WERI-Rb-1 (cell line): ENCODE measurements around the gene TFIP11.

Source experiments
- DNase-seq: peaks from one replicate; pipeline ENCODE4 v3.0.0-alpha.2; 2020
- H3K27ac ChIP-seq: fragments of 250-450 bp; sonication (Bioruptor Pico); 2 replicates; pipeline ENCODE4 v1.5.1; 2020; ENCODE audit warnings: mild to moderate bottlenecking, moderate library complexity
- H3K27me3 ChIP-seq: fragments of 250-450 bp; sonication (Bioruptor Pico); 2 replicates; pipeline ENCODE4 v1.5.1; 2021; ENCODE audit warnings: mild to moderate bottlenecking, low read depth, moderate library complexity; ENCODE audit not compliant: insufficient read depth, severe bottlenecking
- H3K36me3 ChIP-seq: fragments of 250-450 bp; sonication (Bioruptor Pico); 2 replicates; pipeline ENCODE4 v1.5.1; 2020; ENCODE audit warnings: mild to moderate bottlenecking, moderate library complexity
- H3K4me3 ChIP-seq: 2 replicates; pipeline ENCODE4 v1.5.1; 2011; ENCODE audit warnings: low read depth, mild to moderate bottlenecking, control low read depth, low read length
- H3K9me3 ChIP-seq: fragments of 250-450 bp; sonication (Bioruptor Pico); 2 replicates; pipeline ENCODE4 v1.5.1; 2021; ENCODE audit warnings: mild to moderate bottlenecking, moderate library complexity; ENCODE audit not compliant: severe bottlenecking
- CTCF ChIP-seq: IDR thresholded peaks from 2 replicates; pipeline ENCODE4 v1.5.1; 2011; ENCODE audit warnings: low read depth, mild to moderate bottlenecking, control low read depth, inconsistent platforms, low read length

The TFIP11 gene

GRCh38 chr22:26522592-26522991 is 10.3 kb upstream of the TFIP11 start:
- H3K27me3 ChIP-seq: no peaks in the 10 kb centered on the region
- H3K4me3 ChIP-seq: no peak overlapping the region
- peaks cover 2% of the 10 kb centered on the region for H3K9me3 ChIP-seq
- no peaks in the 10 kb centered on the region; the same call in 1 of the 2 replicates for H3K36me3 ChIP-seq
- TF ChIP-seq CTCF: no peak
- H3K27ac ChIP-seq: no peak overlapping the region
- no peak for DNase-seq

GRCh38 chr22:26522012-26522411 is 9.7 kb upstream of the TFIP11 start:
- no peaks in the 10 kb centered on the region for H3K27me3 ChIP-seq
- H3K9me3 ChIP-seq: no peaks in the 10 kb centered on the region
- no peaks in the 10 kb centered on the region; the same call in 1 of the 2 replicates for H3K36me3 ChIP-seq
- H3K27ac ChIP-seq: no peak overlapping the region
- H3K4me3 ChIP-seq: no peak overlapping the region
- DNase-seq: no peak
- no peak for TF ChIP-seq CTCF

- TF ChIP-seq CTCF: no peak
- no peak for DNase-seq
- Histone ChIP-seq H3K27ac (no peak overlapping the region), H3K27me3 (no peaks in the 10 kb centered on the region), H3K4me3 (no peak overlapping the region), H3K36me3 (no peaks in the 10 kb centered on the region), H3K9me3 (no peaks in the 10 kb centered on the region)
These were observed 5.2 kb upstream of the TFIP11 start for GRCh38 chr22:26517429-26517828.

DNA sequence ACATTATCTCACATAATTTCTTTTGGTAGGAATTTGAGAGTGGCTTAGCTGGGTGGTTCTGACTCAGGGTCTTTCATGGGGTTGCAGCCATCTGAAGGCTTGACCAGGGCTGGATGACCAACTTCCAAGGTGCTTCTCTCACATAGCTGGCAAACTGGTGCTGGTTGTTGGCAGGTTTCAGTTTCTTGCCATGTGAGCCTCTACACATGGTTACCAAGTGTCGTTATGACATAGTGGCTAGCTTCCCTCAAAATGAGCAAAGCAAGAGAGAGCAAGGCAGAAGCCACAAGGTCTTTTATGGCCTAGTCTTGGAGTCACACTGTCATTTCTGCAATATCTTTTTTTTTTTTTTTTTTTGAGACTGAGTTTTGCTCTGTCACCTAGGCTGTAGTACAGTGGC is 4.2 kb upstream of the TFIP11 start:
- Histone ChIP-seq H3K4me3 (no peak overlapping the region), H3K27ac (no peak overlapping the region), H3K36me3 (no peaks in the 10 kb centered on the region)

DNA sequence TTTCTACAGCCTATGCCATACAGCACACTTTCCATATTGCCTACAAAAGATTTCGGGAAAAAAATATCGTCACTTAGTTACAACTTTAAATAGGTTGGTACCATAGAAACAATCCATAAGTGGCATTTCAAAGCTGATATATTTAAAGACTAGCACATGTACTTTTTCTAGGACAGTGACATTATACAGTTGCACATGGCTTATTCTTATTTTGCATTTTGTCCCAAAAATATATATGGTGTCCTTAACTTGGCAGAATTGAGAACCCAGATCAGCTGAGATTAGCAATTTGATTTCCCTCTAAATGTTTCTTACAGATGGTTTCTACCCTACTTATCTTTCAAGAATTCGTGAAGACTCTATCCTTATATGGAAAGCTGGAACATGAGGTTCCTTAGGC is 3.7 kb upstream of the TFIP11 start:
- DNase-seq: no peak
- Histone ChIP-seq H3K27me3 (no peaks in the 10 kb centered on the region), H3K9me3 (no peaks in the 10 kb centered on the region), H3K4me3 (no peak overlapping the region), H3K36me3 (no peaks in the 10 kb centered on the region), H3K27ac (no peak overlapping the region)
- no peak for TF ChIP-seq CTCF

More for the DNA sequence above, 4.2 kb upstream of the TFIP11 start:
- H3K9me3 ChIP-seq: no peaks in the 10 kb centered on the region
- no peaks in the 10 kb centered on the region for H3K27me3 ChIP-seq
- TF ChIP-seq CTCF: no peak
- DNase-seq: no peak

DNA sequence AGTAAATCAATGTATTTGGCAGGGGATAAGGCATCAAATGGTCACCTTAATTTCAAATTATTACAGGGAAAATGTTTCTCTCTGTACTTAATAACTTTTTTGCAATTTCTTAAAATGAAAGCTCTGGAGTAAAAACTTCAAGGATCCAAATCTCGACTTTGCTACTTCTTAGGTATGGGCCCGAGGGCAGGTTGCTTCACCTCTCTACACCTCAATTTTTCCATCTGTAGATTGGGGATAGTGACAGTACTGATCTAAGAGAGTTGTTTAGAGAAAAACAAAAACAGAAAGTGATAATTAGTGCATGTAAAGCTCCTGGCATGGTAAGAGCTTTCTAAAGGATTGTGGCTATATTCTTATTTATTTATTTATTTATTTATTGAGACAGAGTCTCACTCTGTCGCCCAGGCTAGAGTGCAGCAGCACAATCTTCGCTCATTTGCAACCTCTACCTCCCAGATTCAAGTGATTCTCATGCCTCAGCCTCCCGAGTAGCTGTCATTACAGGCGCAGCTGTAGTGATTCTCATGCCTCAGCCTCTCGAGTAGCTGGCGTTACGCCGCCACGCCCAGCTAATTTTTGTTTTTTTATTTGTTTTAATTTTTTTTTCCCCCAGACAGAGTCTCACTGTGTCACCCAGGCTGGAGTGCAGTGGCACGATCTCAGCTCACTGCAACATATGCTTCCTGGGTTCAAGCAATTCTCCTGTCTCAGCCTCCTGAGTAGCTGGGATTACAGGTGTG is 2.3 kb upstream of the TFIP11 start:
- Histone ChIP-seq H3K27me3 (no peaks in the 10 kb centered on the region), H3K27ac (no peak overlapping the region), H3K9me3 (no peaks in the 10 kb centered on the region), H3K4me3 (no peak overlapping the region), H3K36me3 (peaks cover 6% of the 10 kb centered on the region)
- no peak for DNase-seq
- no peak for TF ChIP-seq CTCF
